ENCODE data around the gene ZNF823. TPM values are rescaled to one million over a fixed set of nuclear protein-coding genes. Genes with fewer than 3 reads are reported as not detected.

Gene ZNF823
- total RNA-seq, 2 donors from 2014 or later = 2.6 to 4.0 TPM

GRCh38 chr19:11693505-11694499 is 44.9 kb downstream of the ZNF823 start:
- Histone ChIP-seq H3K9me3 (no peaks in the 10 kb centered on the region), H3K27ac (peak overlapping the region in 1 of 2 donors; percentile 68), H3K36me3 (no peaks in the 10 kb centered on the region), H3K27me3 (no peaks in the 10 kb centered on the region), H3K4me3 (peak overlapping the region; percentile 62 to 85), H3K4me1 (peaks cover 0 to 7% of the 10 kb centered on the region in 2 donors)
- TF ChIP-seq CTCF (IDR thresholded peaks at IDR 0.05) = no peak
- no peak for DNase-seq (ENCODE audit: low spot score)

GRCh38 chr19:11692127-11692790 is 46.5 kb downstream of the ZNF823 start:
- H3K4me1 ChIP-seq = peaks cover 0 to 7% of the 10 kb centered on the region in 2 donors
- H3K27ac ChIP-seq = no peak overlapping the region
- no peak for TF ChIP-seq CTCF (IDR thresholded peaks at IDR 0.05)
- no peaks in the 10 kb centered on the region for H3K27me3 ChIP-seq
- no peak for DNase-seq (ENCODE audit: low spot score)
- H3K36me3 ChIP-seq = no peaks in the 10 kb centered on the region
- H3K4me3 ChIP-seq = no peak overlapping the region
- no peaks in the 10 kb centered on the region for H3K9me3 ChIP-seq

- peaks cover 7% of the 10 kb centered on the region for H3K36me3 ChIP-seq
- H3K4me3 ChIP-seq = no peak overlapping the region
- TF ChIP-seq CTCF (IDR thresholded peaks at IDR 0.05) = no peak
- no peaks in the 10 kb centered on the region for H3K27me3 ChIP-seq
- no peaks in the 10 kb centered on the region for H3K4me1 ChIP-seq
- no peak overlapping the region for H3K27ac ChIP-seq
- no peak for DNase-seq (ENCODE audit: low spot score)
- peaks cover 0 to 34% of the 10 kb centered on the region in 2 donors for H3K9me3 ChIP-seq
These were observed 52.8 kb downstream of the ZNF823 start for GRCh38 chr19:11685676-11686650.

GRCh38 chr19:11684987-11685675 is 53.6 kb downstream of the ZNF823 start:
- Histone ChIP-seq H3K36me3 (peaks cover 7% of the 10 kb centered on the region), H3K4me1 (no peaks in the 10 kb centered on the region), H3K4me3 (no peak overlapping the region), H3K9me3 (peaks cover 0 to 43% of the 10 kb centered on the region in 2 donors), H3K27me3 (no peaks in the 10 kb centered on the region), H3K27ac (no peak overlapping the region)
- DNase-seq (ENCODE audit: low spot score) = no peak
- no peak for TF ChIP-seq CTCF (IDR thresholded peaks at IDR 0.05)

Data from right atrium auricular region (tissue), 2 donors.